Measurements from ENCODE around the gene NCOA7.

NCOA7 gene

DNA sequence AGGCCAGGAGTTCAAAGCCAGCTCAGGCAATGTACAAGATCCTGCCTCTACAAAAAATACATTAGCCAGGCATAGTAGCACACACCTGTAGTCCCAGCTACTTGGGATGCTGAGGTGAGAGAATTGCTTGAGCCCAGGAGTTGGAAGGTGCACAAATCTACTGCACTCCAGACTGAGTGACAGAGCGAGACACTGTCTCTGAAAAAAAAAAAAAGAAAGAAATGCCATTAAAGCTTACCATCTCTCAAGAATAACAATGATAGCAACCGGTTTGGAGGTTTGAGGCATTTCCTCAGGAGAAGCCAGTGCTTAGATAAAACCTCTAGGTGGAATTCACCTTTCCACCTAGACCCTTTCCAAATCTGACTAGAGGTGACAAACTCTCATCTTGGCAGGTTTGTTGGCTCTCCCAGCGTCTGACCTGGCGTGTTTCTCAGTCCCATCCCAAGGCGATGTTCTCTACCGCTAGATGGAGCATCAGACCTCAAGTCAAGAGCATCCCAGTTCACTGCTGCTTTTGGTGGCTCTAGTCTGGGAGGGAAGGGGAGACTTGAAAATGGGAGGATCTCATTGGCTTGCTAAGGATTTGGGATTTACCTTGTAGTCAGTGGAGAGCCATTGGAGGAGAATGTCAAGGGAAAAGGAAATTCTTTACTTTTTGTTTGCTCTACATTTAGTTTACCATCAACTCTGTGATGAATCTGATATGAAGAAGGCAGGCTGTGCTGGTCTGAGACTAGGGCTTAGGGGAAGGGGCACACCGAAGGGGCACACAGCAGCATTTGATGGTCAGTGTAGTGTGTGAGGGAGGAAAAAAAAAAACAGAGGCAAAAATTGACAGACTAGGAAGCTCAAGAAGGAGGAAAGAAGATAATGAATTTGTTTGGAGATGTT is 67.9 kb downstream of the NCOA7 start:
- H3K79me2 ChIP-seq (ENCODE audit: insufficient read depth, low read length): 0 out of 2 replicates have a peak, but pooled peaks cover 5% of the 10 kb centered on the region
- H3K36me3 ChIP-seq (ENCODE audit: insufficient read depth, low read length): peaks cover 40% of the 10 kb centered on the region
- H2AFZ ChIP-seq (ENCODE audit: low read length): no peak overlapping the region
- no peak overlapping the region for H3K27ac ChIP-seq (ENCODE audit: low read depth, low read length, poor library complexity, severe bottlenecking)
- no peaks in the 10 kb centered on the region for H4K20me1 ChIP-seq (ENCODE audit: insufficient read depth, low read length)
- no peaks in the 10 kb centered on the region for H3K4me1 ChIP-seq (ENCODE audit: insufficient read depth, low read length, severe bottlenecking)
- TF ChIP-seq EZH2 (IDR thresholded peaks at IDR 0.05; ENCODE audit: borderline replicate concordance, low read length): no peak
- TF ChIP-seq, protein P1, sequence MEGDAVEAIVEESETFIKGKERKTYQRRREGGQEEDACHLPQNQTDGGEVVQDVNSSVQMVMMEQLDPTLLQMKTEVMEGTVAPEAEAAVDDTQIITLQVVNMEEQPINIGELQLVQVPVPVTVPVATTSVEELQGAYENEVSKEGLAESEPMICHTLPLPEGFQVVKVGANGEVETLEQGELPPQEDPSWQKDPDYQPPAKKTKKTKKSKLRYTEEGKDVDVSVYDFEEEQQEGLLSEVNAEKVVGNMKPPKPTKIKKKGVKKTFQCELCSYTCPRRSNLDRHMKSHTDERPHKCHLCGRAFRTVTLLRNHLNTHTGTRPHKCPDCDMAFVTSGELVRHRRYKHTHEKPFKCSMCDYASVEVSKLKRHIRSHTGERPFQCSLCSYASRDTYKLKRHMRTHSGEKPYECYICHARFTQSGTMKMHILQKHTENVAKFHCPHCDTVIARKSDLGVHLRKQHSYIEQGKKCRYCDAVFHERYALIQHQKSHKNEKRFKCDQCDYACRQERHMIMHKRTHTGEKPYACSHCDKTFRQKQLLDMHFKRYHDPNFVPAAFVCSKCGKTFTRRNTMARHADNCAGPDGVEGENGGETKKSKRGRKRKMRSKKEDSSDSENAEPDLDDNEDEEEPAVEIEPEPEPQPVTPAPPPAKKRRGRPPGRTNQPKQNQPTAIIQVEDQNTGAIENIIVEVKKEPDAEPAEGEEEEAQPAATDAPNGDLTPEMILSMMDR (IDR thresholded peaks at IDR 0.05; ENCODE audit: low read length): peak; percentile 35; the same call in 1 of the 2 replicates
- H3K4me3 ChIP-seq (ENCODE audit: low read depth, low read length, poor library complexity, severe bottlenecking): no peak overlapping the region
- H3K9me2 ChIP-seq (ENCODE audit: low read depth, low read length): no peaks in the 10 kb centered on the region
- H3F3A ChIP-seq (ENCODE audit: insufficient read depth, low read length): no peaks in the 10 kb centered on the region
- H3K9me3 ChIP-seq (ENCODE audit: low read length): no peaks in the 10 kb centered on the region
- H3K4me2 ChIP-seq (ENCODE audit: low read length): no peak overlapping the region
- H3K27me3 ChIP-seq (ENCODE audit: insufficient read depth, low read length): no peaks in the 10 kb centered on the region
- H3K9ac ChIP-seq (ENCODE audit: low read length): no peak overlapping the region

DNA sequence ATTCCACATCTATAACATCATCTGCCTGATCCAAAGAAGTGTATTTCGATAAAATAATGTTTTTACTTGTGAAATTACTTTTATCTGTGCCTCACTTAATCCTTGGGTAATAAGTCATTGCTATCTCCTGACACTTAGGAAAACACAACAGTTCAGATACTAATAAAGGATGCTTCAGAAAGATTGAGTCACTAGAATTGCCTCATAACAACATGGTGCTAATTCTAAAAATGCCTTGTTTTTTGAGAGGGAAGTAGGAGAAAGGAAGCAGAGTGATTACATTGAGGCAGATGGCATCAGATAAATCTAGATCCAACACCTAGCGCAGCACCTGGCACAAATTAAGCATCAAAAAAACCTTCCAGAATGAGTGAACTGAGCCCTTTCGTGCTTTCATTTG is 69.0 kb downstream of the NCOA7 start:
- TF ChIP-seq, protein P1 (IDR thresholded peaks at IDR 0.05; ENCODE audit: low read length): no peak
- TF ChIP-seq EZH2 (IDR thresholded peaks at IDR 0.05; ENCODE audit: borderline replicate concordance, low read length): no peak
- Histone ChIP-seq H3K79me2 (ENCODE audit: insufficient read depth, low read length) (no peaks in the 10 kb centered on the region), H3K9ac (ENCODE audit: low read length) (no peak overlapping the region)

GRCh38 chr6:125863023-125863422 is 72.3 kb downstream of the NCOA7 start:
- TF ChIP-seq, protein P1 (IDR thresholded peaks at IDR 0.05; ENCODE audit: low read length): no peak
- TF ChIP-seq EZH2 (IDR thresholded peaks at IDR 0.05; ENCODE audit: borderline replicate concordance, low read length): no peak
- H3K9ac ChIP-seq (ENCODE audit: low read length): no peak overlapping the region
- H2AFZ ChIP-seq (ENCODE audit: low read length): no peak overlapping the region
- H3K4me3 ChIP-seq (ENCODE audit: low read depth, low read length, poor library complexity, severe bottlenecking): no peak overlapping the region
- H3K36me3 ChIP-seq (ENCODE audit: insufficient read depth, low read length): peaks cover 17% of the 10 kb centered on the region
- no peaks in the 10 kb centered on the region for H3K9me3 ChIP-seq (ENCODE audit: low read length)
- no peaks in the 10 kb centered on the region for H3K27me3 ChIP-seq (ENCODE audit: insufficient read depth, low read length)
- H3K9me2 ChIP-seq (ENCODE audit: low read depth, low read length): no peaks in the 10 kb centered on the region
- no peaks in the 10 kb centered on the region for H4K20me1 ChIP-seq (ENCODE audit: insufficient read depth, low read length)
- H3K4me2 ChIP-seq (ENCODE audit: low read length): no peak overlapping the region
- H3K4me1 ChIP-seq (ENCODE audit: insufficient read depth, low read length, severe bottlenecking): no peaks in the 10 kb centered on the region
- H3K27ac ChIP-seq (ENCODE audit: low read depth, low read length, poor library complexity, severe bottlenecking): no peak overlapping the region
- H3K79me2 ChIP-seq (ENCODE audit: insufficient read depth, low read length): 0 out of 2 replicates have a peak, but pooled peaks cover 5% of the 10 kb centered on the region
- H3F3A ChIP-seq (ENCODE audit: insufficient read depth, low read length): no peaks in the 10 kb centered on the region

More for the DNA sequence above, 69.0 kb downstream of the NCOA7 start:
- Histone ChIP-seq H3K9me2 (ENCODE audit: low read depth, low read length) (no peaks in the 10 kb centered on the region), H2AFZ (ENCODE audit: low read length) (no peak overlapping the region), H3K4me3 (ENCODE audit: low read depth, low read length, poor library complexity, severe bottlenecking) (no peak overlapping the region), H4K20me1 (ENCODE audit: insufficient read depth, low read length) (no peaks in the 10 kb centered on the region), H3K4me1 (ENCODE audit: insufficient read depth, low read length, severe bottlenecking) (no peaks in the 10 kb centered on the region), H3K27me3 (ENCODE audit: insufficient read depth, low read length) (no peaks in the 10 kb centered on the region), H3F3A (ENCODE audit: insufficient read depth, low read length) (no peaks in the 10 kb centered on the region), H3K9me3 (ENCODE audit: low read length) (no peaks in the 10 kb centered on the region), H3K36me3 (ENCODE audit: insufficient read depth, low read length) (peaks cover 33% of the 10 kb centered on the region), H3K27ac (ENCODE audit: low read depth, low read length, poor library complexity, severe bottlenecking) (no peak overlapping the region), H3K4me2 (ENCODE audit: low read length) (no peak overlapping the region)
